Brain pericyte (primary cell): ENCODE results near the gene ADRA2A.
A peak's percentile ranks its signal among the peaks of the same experiment; 100 is the strongest.

ENCODE experiments used
- DNase-seq: peaks from one replicate; pipeline ENCODE4 v3.0.0-alpha.2; 2012; ENCODE audit warnings: low read depth, low spot score

Gene ADRA2A

GRCh38 chr10:111076682-111077478, at the start of gene ADRA2A:
Gene ADRA2A, plus strand, starts transcription at chr10:111077029. Its CDS starts 968 bp downstream, at chr10:111077997.
- DNase-seq: no peak

GRCh38 chr10:111030042-111030750, 46.6 kb upstream of the ADRA2A start:
- no peak for DNase-seq

- DNase-seq: no peak
Observed at GRCh38 chr10:111034598-111035310, 42.1 kb upstream of the ADRA2A start.

GRCh38 chr10:111035542-111035941, 41.3 kb upstream of the ADRA2A start:
- DNase-seq: peak; percentile 27

GRCh38 chr10:111037858-111038257, 39.0 kb upstream of the ADRA2A start:
- no peak for DNase-seq

GRCh38 chr10:111039522-111039921, 37.3 kb upstream of the ADRA2A start:
- DNase-seq: no peak

- no peak for DNase-seq
Observed at GRCh38 chr10:111057006-111057405, 19.8 kb upstream of the ADRA2A start.

- no peak for DNase-seq
Observed at GRCh38 chr10:111063471-111063870, 13.4 kb upstream of the ADRA2A start.

GRCh38 chr10:111072232-111072631, 4.6 kb upstream of the ADRA2A start:
- DNase-seq: no peak

- no peak for DNase-seq
Observed at GRCh38 chr10:111075577-111076185, 1.1 kb upstream of the ADRA2A start.

- DNase-seq: no peak
Observed at GRCh38 chr10:111076191-111076681, 593 bp upstream of the ADRA2A start.

- DNase-seq: no peak
Observed at GRCh38 chr10:111077479-111077784, 603 bp downstream of the ADRA2A start.

GRCh38 chr10:111077785-111078504, 1.1 kb downstream of the ADRA2A start:
- no peak for DNase-seq

- DNase-seq: no peak
Observed at GRCh38 chr10:111078505-111079185, 1.8 kb downstream of the ADRA2A start.

GRCh38 chr10:111079241-111079760, 2.5 kb downstream of the ADRA2A start:
- DNase-seq: no peak

- DNase-seq: no peak
Observed at GRCh38 chr10:111079781-111080180, 3.0 kb downstream of the ADRA2A start.

GRCh38 chr10:111080224-111080623, 3.4 kb downstream of the ADRA2A start:
- no peak for DNase-seq

- DNase-seq: no peak
Observed at GRCh38 chr10:111081595-111081994, 4.8 kb downstream of the ADRA2A start.

GRCh38 chr10:111082102-111082975, 5.5 kb downstream of the ADRA2A start:
- DNase-seq: no peak
